A549 (cell line): Measurements from ENCODE around the gene TMTC2.

Source experiments
- EP300 ChIP-seq, 2 experiments: fragments of >200 bp; sonication (Bioruptor Twin); formaldehyde crosslinking; IDR thresholded peaks; 2 replicates in 1 of 2; 3 replicates in 1 of 2; pipeline ENCODE4 v1.6.1; 2016 to 2017
- JUNB ChIP-seq: fragments of >200 bp; sonication (Bioruptor Twin); formaldehyde crosslinking; IDR thresholded peaks from 2 replicates; pipeline ENCODE4 v1.6.1; 2016
- KDM1A ChIP-seq: fragments of 200-600 bp; sonication (generic); IDR thresholded peaks from 2 replicates; pipeline ENCODE4 v1.6.1; 2016; ENCODE audit warnings: low read depth, mild to moderate bottlenecking
- KDM5A ChIP-seq: fragments of 200-600 bp; sonication (generic); IDR thresholded peaks from 2 replicates; pipeline ENCODE4 v1.6.1; 2016; ENCODE audit warnings: antibody characterized with exemption, mild to moderate bottlenecking
- MAX ChIP-seq: IDR thresholded peaks from 2 replicates; pipeline ENCODE4 v1.6.1; 2012
- RARB ChIP-seq: fragments of 250-450 bp; sonication (Bioruptor Pico); IDR thresholded peaks from 2 replicates; pipeline ENCODE4 v1.8.0; 2021; ENCODE audit warnings: mild to moderate bottlenecking, moderate library complexity
- REST ChIP-seq: fragments of 200-600 bp; sonication (generic); IDR thresholded peaks from 2 replicates; pipeline ENCODE4 v1.6.1; 2016; ENCODE audit warnings: antibody characterized with exemption, mild to moderate bottlenecking, moderate library complexity
- RFX5 ChIP-seq: fragments of 450-650 bp; IDR thresholded peaks from 2 replicates; pipeline ENCODE4 v1.7.1; 2014; ENCODE audit warnings: antibody characterized with exemption, mild to moderate bottlenecking, moderate library complexity
- TF ChIP-seq, protein P1 (sequence below): fragments of >200 bp; sonication (Bioruptor Twin); formaldehyde crosslinking; IDR thresholded peaks from 3 replicates; pipeline ENCODE4 v1.5.1; 2016
- TF ChIP-seq, protein P2 (sequence below): fragments of 250-450 bp; sonication (Bioruptor Pico); IDR thresholded peaks from 2 replicates; pipeline ENCODE4 v1.5.0; 2020; ENCODE audit warnings: low read depth, mild to moderate bottlenecking, moderate library complexity

DNA sequence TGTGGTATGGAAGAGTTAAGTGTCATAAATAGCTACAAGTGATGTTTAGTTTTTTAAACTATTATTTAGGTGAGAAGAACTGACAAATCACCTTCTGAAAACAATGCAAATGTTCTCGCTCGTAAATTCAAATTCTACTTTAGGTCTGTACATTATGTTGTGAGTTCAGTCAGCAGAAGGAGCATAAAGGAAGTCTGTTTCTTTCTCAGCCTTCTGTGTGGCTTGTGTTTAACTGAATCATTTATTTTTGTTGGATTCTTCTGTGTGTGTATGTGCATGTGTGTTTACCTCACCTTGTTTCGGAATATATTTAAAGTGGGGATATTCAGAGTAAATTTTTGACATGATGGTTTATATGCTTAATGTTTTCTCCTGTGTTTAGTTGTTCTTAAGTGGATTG, 285.9 kb downstream of the TMTC2 start:
- TF ChIP-seq REST (no peak), RARB (CRISPR knock-in tag) (no peak), KDM1A (no peak), KDM5A (no peak), EP300 (IDR thresholded peaks at IDR 0.05) (no peak), RFX5 (no peak), MAX (no peak), JUNB (no peak)
- TF ChIP-seq, protein P1, sequence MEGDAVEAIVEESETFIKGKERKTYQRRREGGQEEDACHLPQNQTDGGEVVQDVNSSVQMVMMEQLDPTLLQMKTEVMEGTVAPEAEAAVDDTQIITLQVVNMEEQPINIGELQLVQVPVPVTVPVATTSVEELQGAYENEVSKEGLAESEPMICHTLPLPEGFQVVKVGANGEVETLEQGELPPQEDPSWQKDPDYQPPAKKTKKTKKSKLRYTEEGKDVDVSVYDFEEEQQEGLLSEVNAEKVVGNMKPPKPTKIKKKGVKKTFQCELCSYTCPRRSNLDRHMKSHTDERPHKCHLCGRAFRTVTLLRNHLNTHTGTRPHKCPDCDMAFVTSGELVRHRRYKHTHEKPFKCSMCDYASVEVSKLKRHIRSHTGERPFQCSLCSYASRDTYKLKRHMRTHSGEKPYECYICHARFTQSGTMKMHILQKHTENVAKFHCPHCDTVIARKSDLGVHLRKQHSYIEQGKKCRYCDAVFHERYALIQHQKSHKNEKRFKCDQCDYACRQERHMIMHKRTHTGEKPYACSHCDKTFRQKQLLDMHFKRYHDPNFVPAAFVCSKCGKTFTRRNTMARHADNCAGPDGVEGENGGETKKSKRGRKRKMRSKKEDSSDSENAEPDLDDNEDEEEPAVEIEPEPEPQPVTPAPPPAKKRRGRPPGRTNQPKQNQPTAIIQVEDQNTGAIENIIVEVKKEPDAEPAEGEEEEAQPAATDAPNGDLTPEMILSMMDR = no peak
- TF ChIP-seq, protein P2, sequence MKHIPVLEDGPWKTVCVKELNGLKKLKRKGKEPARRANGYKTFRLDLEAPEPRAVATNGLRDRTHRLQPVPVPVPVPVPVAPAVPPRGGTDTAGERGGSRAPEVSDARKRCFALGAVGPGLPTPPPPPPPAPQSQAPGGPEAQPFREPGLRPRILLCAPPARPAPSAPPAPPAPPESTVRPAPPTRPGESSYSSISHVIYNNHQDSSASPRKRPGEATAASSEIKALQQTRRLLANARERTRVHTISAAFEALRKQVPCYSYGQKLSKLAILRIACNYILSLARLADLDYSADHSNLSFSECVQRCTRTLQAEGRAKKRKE (CRISPR knock-in tag) = no peak
